ENCODE data around the gene IL23R. TPM values are rescaled to one million over a fixed set of nuclear protein-coding genes. Genes with fewer than 3 reads are reported as not detected.

Gene IL23R
- total and polyA plus RNA-seq, 2 of the 13 experiments (the other 11 are each of a cell fraction or from before 2014, with no cell fraction given): not detected

Small RNA genes within 50 kb of the gene (small RNA-seq; reads per million reads assigned to genes)
- gene RNU4ATAC4P (ENCODE audit: insufficient read depth in 2 of 3, insufficient read length in 3 of 3, low read depth in 2 of 3, low replicate concordance in 1 of 3): 0 reads per million in 3 experiments
- gene RNU6-586P (ENCODE audit: insufficient read depth in 2 of 3, insufficient read length in 3 of 3, low read depth in 2 of 3, low replicate concordance in 1 of 3): 0 reads per million in 3 experiments

Other genes starting within 250 kb of the IL23R start
- 0.04 and 0.38 TPM in 2 replicates for gene DNAI4, start 241.6 kb upstream of the IL23R start, total RNA-seq (2016; rRNA removed; fragmentation: Illumina TruSeq; extraction: Trizol)
- gene DNAI4, start 241.6 kb upstream of the IL23R start, polyA plus RNA-seq (2011; rRNA removed): 0.08 and 0.25 TPM in 2 replicates
- gene MIER1, start 241.5 kb upstream of the IL23R start, total RNA-seq (2016; rRNA removed; fragmentation: Illumina TruSeq; extraction: Trizol): 30.4 and 49.3 TPM in 2 replicates
- 5.8 and 7.0 TPM in 2 replicates for gene MIER1, start 241.5 kb upstream of the IL23R start, polyA plus RNA-seq (2011; rRNA removed)
- 30.6 and 41.5 TPM in 2 replicates for gene SLC35D1, start 112.3 kb upstream of the IL23R start, total RNA-seq (2016; rRNA removed; fragmentation: Illumina TruSeq; extraction: Trizol)
- gene SLC35D1, start 112.3 kb upstream of the IL23R start, polyA plus RNA-seq (2011; rRNA removed): 10.1 and 12.4 TPM in 2 replicates
- gene C1orf141, start 31.5 kb upstream of the IL23R start, total RNA-seq (2016; rRNA removed; fragmentation: Illumina TruSeq; extraction: Trizol): not detected in 2 replicates
- gene C1orf141, start 31.5 kb upstream of the IL23R start, polyA plus RNA-seq (2011; rRNA removed): not detected in 2 replicates
- gene IL12RB2, start 141.4 kb downstream of the IL23R start, total RNA-seq (2016; rRNA removed; fragmentation: Illumina TruSeq; extraction: Trizol): not detected in 2 replicates
- gene IL12RB2, start 141.4 kb downstream of the IL23R start, polyA plus RNA-seq (2011; rRNA removed): not detected in 2 replicates